H9 (cell line): Measurements from ENCODE around the gene IGFBP3. TPM values are rescaled to one million over a fixed set of nuclear protein-coding genes. Genes with fewer than 3 reads are reported as not detected.
A peak's percentile ranks its signal among the peaks of the same experiment; 100 is the strongest.

ENCODE experiments used
- DNase-seq: peaks from one replicate; pipeline ENCODE4 v3.0.0-alpha.2; 2017
- H2AFZ ChIP-seq: one replicate; pipeline ENCODE4 v1.6.1; 2013; ENCODE audit warnings: mild to moderate bottlenecking, low read length, control low read depth, moderate library complexity
- H2AK5ac ChIP-seq: 2 replicates; pipeline ENCODE4 v1.6.1; 2013; ENCODE audit warnings: low read length, control low read depth, mixed read lengths; ENCODE audit not compliant: insufficient read length
- H2BK120ac ChIP-seq: one replicate; pipeline ENCODE4 v1.6.1; 2013; ENCODE audit warnings: low read depth, mild to moderate bottlenecking, low read length, control low read depth, inconsistent platforms; ENCODE audit not compliant: poor library complexity, severe bottlenecking
- H2BK12ac ChIP-seq: 2 replicates; pipeline ENCODE4 v1.6.1; 2013; ENCODE audit warnings: low read length, control low read depth, mixed read lengths, low read depth; ENCODE audit not compliant: insufficient read length
- H2BK15ac ChIP-seq: 2 replicates; pipeline ENCODE4 v1.6.1; 2013; ENCODE audit warnings: low read depth, low read length, control low read depth
- H2BK20ac ChIP-seq: one replicate; pipeline ENCODE4 v1.6.1; 2013; ENCODE audit warnings: low read depth, mild to moderate bottlenecking, low read length, control low read depth, inconsistent platforms; ENCODE audit not compliant: poor library complexity, severe bottlenecking
- H2BK5ac ChIP-seq: 2 replicates; pipeline ENCODE4 v1.6.1; 2013; ENCODE audit warnings: low read length, control low read depth, mixed read lengths; ENCODE audit not compliant: insufficient read length
- H3K14ac ChIP-seq: 2 replicates; pipeline ENCODE4 v1.6.1; 2013; ENCODE audit warnings: low read length, control low read depth; ENCODE audit not compliant: insufficient read depth
- H3K18ac ChIP-seq: 2 replicates; pipeline ENCODE4 v1.6.1; 2013; ENCODE audit warnings: low read depth, mild to moderate bottlenecking, mixed read lengths, low read length, control low read depth; ENCODE audit not compliant: insufficient read length
- H3K23ac ChIP-seq: 2 replicates; pipeline ENCODE4 v1.6.1; 2013; ENCODE audit warnings: low read length, control low read depth, mixed read lengths, low read depth; ENCODE audit not compliant: insufficient read length
- H3K23me2 ChIP-seq: 2 replicates; pipeline ENCODE4 v1.6.1; 2013; ENCODE audit warnings: low read depth, mild to moderate bottlenecking, mixed read lengths, low read length, control low read depth; ENCODE audit not compliant: insufficient read length, poor library complexity, severe bottlenecking
- H3K27ac ChIP-seq: 2 replicates; pipeline ENCODE4 v1.5.1; 2013; ENCODE audit warnings: low read length, control low read depth, mixed read lengths, low read depth; ENCODE audit not compliant: insufficient read length
- H3K27me3 ChIP-seq: 2 replicates; pipeline ENCODE4 v1.6.1; 2013; ENCODE audit warnings: low read length, control low read depth, inconsistent platforms; ENCODE audit not compliant: insufficient read depth
- H3K4ac ChIP-seq: 2 replicates; pipeline ENCODE4 v1.6.1; 2013; ENCODE audit warnings: low read depth, mild to moderate bottlenecking, control low read depth, inconsistent platforms, low read length, moderate library complexity
- H3K4me1 ChIP-seq: 2 replicates; pipeline ENCODE4 v1.6.1; 2013; ENCODE audit warnings: low read length, control low read depth, inconsistent platforms; ENCODE audit not compliant: insufficient read depth
- H3K4me2 ChIP-seq: 2 replicates; pipeline ENCODE4 v1.6.1; 2013; ENCODE audit warnings: low read length, control low read depth, mixed read lengths; ENCODE audit not compliant: insufficient read length, insufficient read depth
- H3K56ac ChIP-seq: 2 replicates; pipeline ENCODE4 v1.6.1; 2013; ENCODE audit warnings: low read depth, mild to moderate bottlenecking, mixed read lengths, low read length, control low read depth; ENCODE audit not compliant: insufficient read length
- H3K79me1 ChIP-seq: 2 replicates; pipeline ENCODE4 v1.6.1; 2013; ENCODE audit warnings: low read depth, mild to moderate bottlenecking, moderate library complexity, low read length, control low read depth, inconsistent platforms; ENCODE audit not compliant: insufficient read depth, poor library complexity, severe bottlenecking
- H3K79me2 ChIP-seq: 2 replicates; pipeline ENCODE4 v1.6.1; 2013; ENCODE audit warnings: low read length, control low read depth, inconsistent platforms; ENCODE audit not compliant: insufficient read depth
- H3K9ac ChIP-seq: 2 replicates; pipeline ENCODE4 v1.6.1; 2013; ENCODE audit warnings: low read length, control low read depth, mixed read lengths; ENCODE audit not compliant: insufficient read length; ENCODE audit errors: extremely low read depth
- H3K9me3 ChIP-seq: one replicate; pipeline ENCODE4 v1.6.1; 2013; ENCODE audit warnings: low read depth, low read length, inconsistent platforms; ENCODE audit not compliant: control insufficient read depth
- H3T11ph ChIP-seq: one replicate; pipeline ENCODE4 v1.6.1; 2013; ENCODE audit warnings: mild to moderate bottlenecking, low read length, control low read depth, inconsistent platforms
- H4K20me1 ChIP-seq: one replicate; pipeline ENCODE4 v1.6.1; 2013; ENCODE audit not compliant: control insufficient read depth, insufficient read length, insufficient read depth
- H4K5ac ChIP-seq: 2 replicates; pipeline ENCODE4 v1.6.1; 2013; ENCODE audit warnings: low read depth, mild to moderate bottlenecking, mixed read lengths, low read length, control low read depth; ENCODE audit not compliant: insufficient read length
- H4K8ac ChIP-seq: replicated peaks from 2 replicates; pipeline ENCODE4 v1.6.1; 2013; ENCODE audit warnings: low read length, control low read depth, mixed read lengths, low read depth; ENCODE audit not compliant: insufficient read length
- H4K91ac ChIP-seq: 2 replicates; pipeline ENCODE4 v1.6.1; 2013; ENCODE audit warnings: low read depth, mild to moderate bottlenecking, moderate library complexity, mixed read lengths, low read length, control low read depth; ENCODE audit not compliant: insufficient read length
- H3K27ac Mint-ChIP-seq, 3 experiments: 2 replicates in 2 of 3; 3 replicates in 1 of 3; pipeline ENCODE4 v1.8.0; 2020 to 2021; ENCODE audit warnings: mixed read lengths in 3 of 3, mild to moderate bottlenecking in 1 of 3, moderate library complexity in 1 of 3
- H3K27me3 Mint-ChIP-seq: 2 replicates; pipeline ENCODE4 v1.8.0; 2021; ENCODE audit warnings: low read depth, mild to moderate bottlenecking, moderate library complexity, mixed read lengths
- H3K36me3 Mint-ChIP-seq, 3 experiments: 2 replicates in 2 of 3; 3 replicates in 1 of 3; pipeline ENCODE4 v1.8.0; 2020 to 2021; ENCODE audit warnings: low read depth in 3 of 3, mixed read lengths in 3 of 3; ENCODE audit not compliant: insufficient read depth in 1 of 3
- H3K4me1 Mint-ChIP-seq, 2 experiments: 2 replicates each; pipeline ENCODE4 v1.8.0; 2020; ENCODE audit warnings: mixed read lengths in 2 of 2
- H3K4me3 Mint-ChIP-seq, 2 experiments: 2 replicates in 1 of 2; 3 replicates in 1 of 2; pipeline ENCODE4 v1.8.0; 2020 to 2021; ENCODE audit warnings: mild to moderate bottlenecking in 2 of 2, mixed read lengths in 2 of 2, moderate library complexity in 1 of 2
- H3K9me3 Mint-ChIP-seq, 2 experiments: 2 replicates in 1 of 2; 3 replicates in 1 of 2; pipeline ENCODE4 v1.8.0; 2020; ENCODE audit warnings: mild to moderate bottlenecking in 2 of 2, mixed read lengths in 2 of 2, moderate library complexity in 1 of 2
- CTCF ChIP-seq: fragments of 200-600 bp; sonication (generic); conservative IDR thresholded peaks from 3 replicates; pipeline ENCODE4 v1.8.0; 2021; ENCODE audit warnings: antibody characterized with exemption, mild to moderate bottlenecking
- WGBS: extraction: QIAGEN DNeasy Blood & Tissue Kit; methylation state at CpG from one replicate; pipeline ENCODE4 v1.1.7; 2013; ENCODE audit warnings: missing lambda C conversion rate, low lambda C conversion rate, mixed read lengths; ENCODE audit not compliant: insufficient read length; ENCODE audit errors: extremely low coverage; 5-methylcytosine and 5-hydroxymethylcytosine counted together
- total RNA-seq: library from RNA; stranded (reverse); gene quantifications from 2 replicates; pipeline ENCODE4 v1.2.1, GENCODE V29; 2021

The IGFBP3 gene
- total RNA-seq, 1 experiment from 2014 or later, result 10.0 TPM

GRCh38 chr7:45923290-45923689 lies 2.2 kb upstream of the IGFBP3 start:
- H3K27me3 Mint-ChIP-seq, result peaks cover 55% of the 10 kb centered on the region
- peaks cover 0 to 2% (median 0%) of the 10 kb centered on the region in 3 experiments; a peak in 4 of 7 replicates for H3K36me3 Mint-ChIP-seq
- no peak overlapping the region for H3T11ph ChIP-seq
- no peaks in the 10 kb centered on the region for H3K79me1 ChIP-seq
- no peak overlapping the region for H2AK5ac ChIP-seq
- no peak overlapping the region for H4K5ac ChIP-seq
- no peak overlapping the region for H2BK20ac ChIP-seq
- no peak overlapping the region for H2BK15ac ChIP-seq
- no peak overlapping the region for H3K23ac ChIP-seq
- H4K8ac ChIP-seq, result no peak overlapping the region
- H3K4me1 Mint-ChIP-seq, result peaks cover 43 to 48% of the 10 kb centered on the region in 2 experiments
- no peak overlapping the region for H2BK5ac ChIP-seq
- H3K9ac ChIP-seq, result no peak overlapping the region
- no peak overlapping the region for H3K56ac ChIP-seq
- TF ChIP-seq CTCF, result peak; percentile 98
- no peak overlapping the region for H2BK12ac ChIP-seq
- H3K9me3 ChIP-seq, result no peaks in the 10 kb centered on the region
- no peak overlapping the region for H3K4ac ChIP-seq
- DNase-seq, result peak; percentile 62
- H4K20me1 ChIP-seq, result no peaks in the 10 kb centered on the region
- no peaks in the 10 kb centered on the region for H3K79me2 ChIP-seq
- no peak overlapping the region for H2BK120ac ChIP-seq
- no peak overlapping the region for H3K27ac ChIP-seq
- H3K4me1 ChIP-seq, result peaks cover 5% of the 10 kb centered on the region; the same call in 1 of the 2 replicates
- no CpG with 5 or more reads among the region's 9 CpGs for WGBS
- H4K91ac ChIP-seq, result no peak overlapping the region
- H3K23me2 ChIP-seq, result peaks cover 14% of the 10 kb centered on the region
- H3K14ac ChIP-seq, result no peak overlapping the region
- H3K4me2 ChIP-seq, result peak overlapping the region; percentile 71
- H3K9me3 Mint-ChIP-seq, result peaks cover 2 to 4% of the 10 kb centered on the region in 2 experiments; a peak in 2 of 5 replicates
- H3K18ac ChIP-seq, result no peak overlapping the region
- no peak overlapping the region; a peak in 1 of 7 replicates for H3K27ac Mint-ChIP-seq
- peaks cover 26% of the 10 kb centered on the region; the same call in 1 of the 2 replicates for H3K27me3 ChIP-seq
- peak overlapping the region; percentile 61 to 76 for H3K4me3 Mint-ChIP-seq
- no peak overlapping the region for H2AFZ ChIP-seq
